Karpas-422 (cell line): ENCODE measurements around the gene RANBP3L. TPM values are rescaled to one million over a fixed set of nuclear protein-coding genes. Genes with fewer than 3 reads are reported as not detected.
"Not testable (repeated sequence)": the region's sequence is repeated elsewhere in the genome, so short reads cannot be mapped to it uniquely, and the experiment has no call there.

Experiments
- DNase-seq: peaks from one replicate; pipeline ENCODE4 v3.0.0-alpha.2; 2015
- H2AFZ ChIP-seq: fragments of 200-600 bp; sonication (generic); 2 replicates; pipeline ENCODE4 v1.6.1; 2014; ENCODE audit warnings: antibody characterized with exemption, low read length, mixed read lengths
- H3K27ac ChIP-seq: fragments of 200-600 bp; sonication (generic); 2 replicates; pipeline ENCODE4 v1.5.1; 2014; ENCODE audit warnings: mild to moderate bottlenecking, low read length, moderate library complexity
- H3K27me3 ChIP-seq: fragments of 200-600 bp; sonication (generic); 2 replicates; pipeline ENCODE4 v1.6.1; 2014; ENCODE audit warnings: low read length, mixed read lengths
- H3K36me3 ChIP-seq: fragments of 200-600 bp; sonication (generic); 2 replicates; pipeline ENCODE4 v1.6.1; 2014; ENCODE audit warnings: low read length, mixed read lengths; ENCODE audit not compliant: insufficient read depth
- H3K4me1 ChIP-seq: fragments of 200-600 bp; sonication (generic); 2 replicates; pipeline ENCODE4 v1.6.1; 2014; ENCODE audit warnings: mild to moderate bottlenecking, low read length, mixed read lengths
- H3K4me2 ChIP-seq: fragments of 200-600 bp; sonication (generic); 2 replicates; pipeline ENCODE4 v1.6.1; 2014; ENCODE audit warnings: low read length, low read depth, mild to moderate bottlenecking; ENCODE audit not compliant: poor library complexity, severe bottlenecking
- H3K4me3 ChIP-seq: fragments of 200-600 bp; sonication (generic); 2 replicates; pipeline ENCODE4 v1.5.1; 2014; ENCODE audit warnings: mild to moderate bottlenecking, antibody characterized with exemption, low read length, mixed read lengths
- H3K79me2 ChIP-seq: fragments of 200-600 bp; sonication (generic); 2 replicates; pipeline ENCODE4 v1.6.1; 2014; ENCODE audit warnings: mild to moderate bottlenecking, low read length, mixed read lengths
- H3K9ac ChIP-seq: fragments of 200-600 bp; sonication (generic); 2 replicates; pipeline ENCODE4 v1.6.0; 2014; ENCODE audit warnings: low read length
- H3K9me2 ChIP-seq: fragments of 200-600 bp; sonication (generic), shearing (Covaris generic); replicated peaks from 2 replicates; pipeline ENCODE4 v1.6.0; 2014; ENCODE audit warnings: mild to moderate bottlenecking, low read length, moderate library complexity; ENCODE audit not compliant: insufficient read depth
- H3K9me3 ChIP-seq: fragments of 300-700, 200-600 bp; sonication (generic); 2 replicates; pipeline ENCODE4 v1.6.1; 2014; ENCODE audit warnings: low read length, mixed read lengths
- H4K20me1 ChIP-seq: fragments of 200-600 bp; sonication (generic); 2 replicates; pipeline ENCODE4 v1.6.1; 2014; ENCODE audit warnings: mild to moderate bottlenecking, antibody characterized with exemption, low read length, low read depth; ENCODE audit not compliant: insufficient read depth
- total RNA-seq: library from RNA; depleted of rRNA; stranded (reverse); fragments of >200 nt; shearing (Covaris generic); gene quantifications from 2 replicates; pipeline ENCODE4 v1.2.3, GENCODE V29; 2014; ENCODE audit warnings: low replicate concordance

RANBP3L gene
- total RNA-seq, 1 experiment from 2014 or later = 0.22 TPM

DNA sequence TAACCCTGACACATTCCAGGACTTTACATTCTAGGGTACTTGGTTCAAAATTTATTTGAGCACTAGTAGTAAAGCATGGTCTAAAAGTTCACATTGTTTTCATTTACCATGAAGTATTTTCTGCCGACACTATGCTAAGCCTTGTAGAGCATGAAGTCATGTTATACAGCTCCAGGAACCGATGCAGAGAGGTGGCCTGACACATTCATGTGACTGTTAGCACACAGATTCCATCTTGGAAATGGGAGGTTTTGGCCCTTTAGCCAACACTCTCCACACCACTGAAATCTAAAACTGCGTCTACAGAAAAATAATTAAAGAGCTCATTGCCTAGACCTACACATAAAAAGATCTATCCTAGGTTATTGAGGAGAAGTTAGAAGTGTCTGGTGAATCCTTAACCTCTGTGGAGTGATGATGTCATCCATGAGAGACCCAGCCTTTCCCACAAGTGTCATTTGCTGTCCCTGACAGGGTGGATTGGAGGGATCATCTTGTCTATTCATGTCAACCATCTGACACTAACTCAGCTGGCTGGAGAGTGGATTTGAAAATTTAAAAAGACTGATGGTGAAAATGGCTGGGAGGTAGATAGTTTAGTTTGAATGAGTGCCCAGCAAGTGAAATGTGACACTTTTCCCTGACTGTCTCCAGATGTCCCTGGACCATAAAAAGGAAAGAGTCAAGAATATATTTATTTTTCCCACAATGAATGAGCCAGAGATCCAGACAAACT lies 1.3 kb downstream of the RANBP3L start:
- no peak overlapping the region for H2AFZ ChIP-seq
- no peak for DNase-seq

DNA sequence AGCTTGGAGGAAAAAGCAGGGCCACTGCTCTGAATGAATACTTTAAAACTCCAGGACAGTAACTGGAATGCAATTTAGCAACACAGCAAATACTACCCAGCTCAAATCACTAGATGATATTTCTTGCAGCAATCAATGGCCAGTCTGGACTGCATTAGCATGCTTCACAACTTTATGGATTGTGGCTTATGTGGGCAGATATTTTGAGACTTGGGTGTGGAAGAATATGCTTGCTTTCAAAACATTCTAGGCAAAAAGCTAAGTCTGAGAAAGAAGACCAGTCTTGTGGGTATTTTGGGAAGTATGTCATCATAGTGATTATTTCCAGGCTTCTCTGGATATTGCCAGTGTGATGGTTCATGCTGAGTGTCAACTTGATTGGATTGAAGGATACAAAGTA lies 3.1 kb downstream of the RANBP3L start:
- H3K9me3 ChIP-seq = no peaks in the 10 kb centered on the region
- no peak overlapping the region for H3K4me3 ChIP-seq
- no peaks in the 10 kb centered on the region for H3K79me2 ChIP-seq
- no peak overlapping the region for H3K4me2 ChIP-seq
- H3K4me1 ChIP-seq = peaks cover 12% of the 10 kb centered on the region; the same call in 1 of the 2 replicates
- H3K27ac ChIP-seq = no peak overlapping the region
- no peak overlapping the region for H2AFZ ChIP-seq
- H3K27me3 ChIP-seq = no peaks in the 10 kb centered on the region
- H3K36me3 ChIP-seq = no peaks in the 10 kb centered on the region
- DNase-seq = no peak
- H4K20me1 ChIP-seq = no peaks in the 10 kb centered on the region
- no peaks in the 10 kb centered on the region for H3K9me2 ChIP-seq
- H3K9ac ChIP-seq = no peak overlapping the region

More for the DNA sequence above, 1.3 kb downstream of the RANBP3L start:
- Histone ChIP-seq H3K4me2 (no peak overlapping the region), H3K27ac (no peak overlapping the region), H4K20me1 (no peaks in the 10 kb centered on the region), H3K27me3 (no peaks in the 10 kb centered on the region), H3K9me3 (no peaks in the 10 kb centered on the region), H3K9me2 (no peaks in the 10 kb centered on the region), H3K79me2 (no peaks in the 10 kb centered on the region), H3K9ac (no peak overlapping the region), H3K4me3 (no peak overlapping the region), H3K4me1 (peaks cover 12% of the 10 kb centered on the region; the same call in 1 of the 2 replicates), H3K36me3 (no peaks in the 10 kb centered on the region)

DNA sequence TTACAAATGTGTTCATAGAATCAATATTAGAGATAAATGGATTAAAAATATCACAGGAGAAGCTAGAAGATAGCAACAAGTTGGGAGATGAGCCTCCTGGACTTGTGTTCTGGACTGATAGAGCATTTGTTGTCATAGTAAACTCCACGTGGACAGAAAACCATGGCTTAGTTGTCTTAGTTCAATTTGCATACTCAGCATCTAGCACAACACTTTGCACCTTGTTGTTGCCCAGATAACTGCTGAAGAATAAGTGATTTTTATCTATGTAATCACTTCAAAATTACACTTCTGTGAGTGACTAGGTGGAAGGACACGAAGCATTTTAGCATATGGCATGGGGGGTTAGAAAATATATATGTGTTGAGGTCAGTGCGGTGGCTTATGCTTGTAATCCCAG lies 4.0 kb downstream of the RANBP3L start:
- no peaks in the 10 kb centered on the region for H3K9me3 ChIP-seq
- no peaks in the 10 kb centered on the region for H3K9me2 ChIP-seq
- H3K9ac ChIP-seq = no peak overlapping the region
- no peak overlapping the region for H3K4me2 ChIP-seq
- H3K4me1 ChIP-seq = peaks cover 12% of the 10 kb centered on the region; the same call in 1 of the 2 replicates
- no peaks in the 10 kb centered on the region for H3K79me2 ChIP-seq
- no peaks in the 10 kb centered on the region for H3K36me3 ChIP-seq
- no peak overlapping the region for H3K4me3 ChIP-seq
- H2AFZ ChIP-seq = no peak overlapping the region
- no peak for DNase-seq
- no peak overlapping the region for H3K27ac ChIP-seq
- H4K20me1 ChIP-seq = no peaks in the 10 kb centered on the region
- no peaks in the 10 kb centered on the region for H3K27me3 ChIP-seq

DNA sequence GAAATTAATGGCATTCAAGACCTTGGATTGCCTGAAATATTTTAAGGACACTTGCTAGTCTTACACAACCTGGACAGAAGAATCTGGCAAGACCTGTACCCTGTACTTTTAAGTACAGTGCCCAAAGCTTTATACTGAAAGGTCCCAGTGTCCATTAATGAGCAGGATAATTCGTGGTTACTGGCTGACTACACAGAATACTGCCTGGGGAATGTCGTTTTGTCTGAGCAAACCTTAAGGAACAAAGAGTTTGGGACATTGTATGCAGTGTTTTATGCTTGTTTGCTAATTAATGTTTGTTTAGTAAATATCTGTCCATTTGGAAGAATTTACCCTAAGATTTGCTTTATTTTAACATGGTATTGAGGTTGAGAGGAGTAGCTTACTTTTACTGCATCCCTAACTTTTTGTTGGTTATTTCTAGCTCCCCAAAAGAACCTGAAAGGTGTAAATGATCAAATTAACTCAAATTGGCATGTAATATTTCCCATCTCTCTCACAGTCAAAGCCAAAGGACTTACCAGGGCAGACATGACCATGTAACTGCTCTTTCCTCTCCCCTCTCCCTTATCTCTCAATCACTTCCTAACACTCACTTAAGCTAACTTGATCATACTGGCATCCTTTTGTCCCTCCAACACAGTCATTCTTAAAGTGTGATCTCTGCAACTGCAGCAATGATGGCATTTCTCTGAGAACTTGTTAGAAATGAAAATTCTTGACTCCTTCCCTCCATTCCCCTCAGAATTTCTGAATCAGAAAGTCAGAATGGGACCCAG lies 15.7 kb downstream of the RANBP3L start:
- H3K36me3 ChIP-seq = no peaks in the 10 kb centered on the region
- H2AFZ ChIP-seq = no peak overlapping the region
- H3K4me1 ChIP-seq = no peaks in the 10 kb centered on the region; the same call in 1 of the 2 replicates
- H3K27ac ChIP-seq = no peak overlapping the region
- no peak for DNase-seq
- no peak overlapping the region for H3K4me3 ChIP-seq
- H3K9ac ChIP-seq = no peak overlapping the region
- H4K20me1 ChIP-seq = no peaks in the 10 kb centered on the region
- no peak overlapping the region for H3K4me2 ChIP-seq
- H3K27me3 ChIP-seq = no peaks in the 10 kb centered on the region
- H3K79me2 ChIP-seq = no peaks in the 10 kb centered on the region
- no peaks in the 10 kb centered on the region for H3K9me3 ChIP-seq
- no peaks in the 10 kb centered on the region for H3K9me2 ChIP-seq

DNA sequence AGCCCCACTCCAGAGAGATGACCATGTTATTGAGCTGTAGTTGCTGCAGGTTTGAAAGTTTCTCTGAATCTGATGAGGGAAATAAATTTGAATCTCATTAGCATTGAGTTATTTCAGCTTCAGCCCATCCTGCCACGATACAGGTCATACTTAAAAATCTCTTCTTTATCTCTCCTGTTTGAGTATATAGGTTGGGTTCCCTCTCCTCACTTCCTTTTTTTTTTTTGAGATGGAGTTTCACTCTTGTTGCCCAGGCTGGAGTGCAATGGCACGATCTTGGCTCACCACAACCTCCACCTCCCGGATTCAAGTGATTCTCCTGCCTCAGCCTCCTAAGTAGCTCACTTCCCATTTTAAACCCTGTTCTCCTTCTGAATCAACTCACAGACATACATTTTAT lies 17.9 kb downstream of the RANBP3L start:
- H3K4me2 ChIP-seq, H3K9me2 ChIP-seq, H3K79me2 ChIP-seq, H2AFZ ChIP-seq, H3K27ac ChIP-seq, H3K4me3 ChIP-seq, H3K27me3 ChIP-seq, DNase-seq, H3K4me1 ChIP-seq, H3K9me3 ChIP-seq, H4K20me1 ChIP-seq, H3K36me3 ChIP-seq, H3K9ac ChIP-seq: not testable (repeated sequence)

DNA sequence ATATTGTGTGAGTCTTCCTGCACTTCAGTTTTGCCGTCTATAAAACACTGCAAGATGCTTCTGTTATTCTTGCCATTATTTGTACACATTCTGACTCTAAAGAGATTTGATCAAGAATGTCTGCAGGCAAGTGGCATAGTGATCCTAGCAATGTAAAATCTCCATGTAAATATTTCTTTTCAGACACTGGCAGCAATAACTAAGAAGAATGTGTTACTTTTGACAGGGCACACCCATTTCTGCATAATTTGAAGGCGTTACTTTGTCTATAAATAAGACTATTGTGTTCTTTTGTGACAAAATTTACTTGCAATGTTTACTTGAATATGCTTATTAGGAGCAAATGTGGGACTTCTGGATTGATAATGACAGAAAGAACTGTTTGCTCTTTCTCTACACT lies 20.1 kb downstream of the RANBP3L start:
- no peak overlapping the region for H3K4me2 ChIP-seq
- no peaks in the 10 kb centered on the region for H3K9me2 ChIP-seq
- no peaks in the 10 kb centered on the region; the same call in 1 of the 2 replicates for H3K4me1 ChIP-seq
- no peak overlapping the region for H3K4me3 ChIP-seq
- DNase-seq = no peak
- no peaks in the 10 kb centered on the region for H3K9me3 ChIP-seq
- no peaks in the 10 kb centered on the region for H3K36me3 ChIP-seq
- no peak overlapping the region for H2AFZ ChIP-seq
- H3K79me2 ChIP-seq = no peaks in the 10 kb centered on the region
- H3K9ac ChIP-seq = no peak overlapping the region
- H3K27ac ChIP-seq = no peak overlapping the region
- no peaks in the 10 kb centered on the region for H4K20me1 ChIP-seq
- no peaks in the 10 kb centered on the region for H3K27me3 ChIP-seq

DNA sequence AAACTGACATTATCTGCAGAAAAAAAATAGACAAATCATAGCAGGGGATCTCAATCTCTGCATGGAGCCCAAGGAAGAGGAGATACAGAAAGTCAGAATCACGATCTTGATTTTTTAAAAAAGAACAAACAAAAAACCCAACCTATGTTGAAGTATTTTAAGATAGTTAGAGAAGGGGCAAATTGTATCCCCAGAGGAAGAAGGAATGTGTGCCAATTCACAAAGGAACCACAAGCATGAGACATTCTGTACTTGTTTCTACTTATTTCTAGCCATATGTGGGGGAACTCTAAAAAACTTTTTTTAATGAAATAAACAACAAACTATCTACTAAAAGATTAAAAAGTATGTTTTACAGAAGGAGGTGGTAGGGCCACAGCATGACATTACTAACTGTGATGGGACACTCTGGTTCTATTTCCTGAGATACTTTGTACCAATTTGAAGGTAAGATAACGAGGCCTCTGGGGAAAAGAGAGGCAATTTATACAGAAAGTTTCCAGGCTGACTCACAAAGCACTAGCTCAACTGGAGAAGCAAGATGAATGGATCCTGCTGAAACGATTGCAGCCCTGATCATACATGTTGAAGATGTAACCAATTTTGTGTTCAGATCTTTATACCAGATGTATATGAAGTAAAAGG lies 22.5 kb downstream of the RANBP3L start:
- no peak overlapping the region for H3K27ac ChIP-seq
- no peak for DNase-seq
- no peaks in the 10 kb centered on the region for H4K20me1 ChIP-seq
- H3K9me2 ChIP-seq = no peaks in the 10 kb centered on the region
- no peak overlapping the region for H3K4me3 ChIP-seq
- H2AFZ ChIP-seq = no peak overlapping the region
- H3K9ac ChIP-seq = no peak overlapping the region
- H3K79me2 ChIP-seq = no peaks in the 10 kb centered on the region
- H3K9me3 ChIP-seq = no peaks in the 10 kb centered on the region
- no peaks in the 10 kb centered on the region; the same call in 1 of the 2 replicates for H3K4me1 ChIP-seq
- no peaks in the 10 kb centered on the region for H3K27me3 ChIP-seq
- no peaks in the 10 kb centered on the region for H3K36me3 ChIP-seq
- H3K4me2 ChIP-seq = no peak overlapping the region

DNA sequence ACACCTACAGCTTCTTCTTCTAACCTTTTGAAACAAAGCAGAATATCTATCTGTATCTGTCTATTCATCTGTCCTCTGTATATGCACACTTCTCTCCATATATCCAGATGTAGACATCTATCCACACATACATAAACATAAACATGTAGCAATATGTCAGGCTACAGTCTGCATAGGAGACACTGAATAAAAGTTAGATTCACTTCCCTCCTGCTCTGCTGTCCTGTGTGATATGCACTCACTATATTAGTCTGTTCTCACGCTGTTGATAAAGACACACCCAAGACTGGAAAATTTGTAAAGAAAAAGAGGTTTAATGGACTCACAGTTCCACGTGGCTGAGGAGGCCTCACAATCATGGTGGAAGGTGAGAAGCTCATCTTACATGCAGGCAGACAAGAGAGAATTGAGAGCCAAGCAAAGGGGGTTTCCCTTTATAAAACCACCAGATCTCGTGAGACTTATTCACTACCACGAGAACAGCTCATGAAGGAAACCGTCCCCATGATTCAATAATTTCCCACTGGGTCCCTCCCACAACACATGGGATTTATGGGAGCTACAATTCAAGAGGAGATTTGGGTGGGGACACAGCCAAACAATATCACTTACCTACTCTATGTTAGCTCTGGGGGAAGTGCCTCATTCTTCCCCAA lies 24.1 kb downstream of the RANBP3L start:
- Histone ChIP-seq H3K4me2 (no peak overlapping the region), H3K36me3 (no peaks in the 10 kb centered on the region), H3K79me2 (no peaks in the 10 kb centered on the region), H4K20me1 (no peaks in the 10 kb centered on the region), H3K27me3 (no peaks in the 10 kb centered on the region), H3K4me3 (no peak overlapping the region), H3K9ac (no peak overlapping the region), H2AFZ (peak overlapping the region; percentile 23), H3K4me1 (no peaks in the 10 kb centered on the region), H3K9me2 (no peaks in the 10 kb centered on the region), H3K27ac (no peak overlapping the region), H3K9me3 (no peaks in the 10 kb centered on the region)
- DNase-seq = no peak
